Measurements from ENCODE around the gene RPRD1B.

RPRD1B gene

DNA sequence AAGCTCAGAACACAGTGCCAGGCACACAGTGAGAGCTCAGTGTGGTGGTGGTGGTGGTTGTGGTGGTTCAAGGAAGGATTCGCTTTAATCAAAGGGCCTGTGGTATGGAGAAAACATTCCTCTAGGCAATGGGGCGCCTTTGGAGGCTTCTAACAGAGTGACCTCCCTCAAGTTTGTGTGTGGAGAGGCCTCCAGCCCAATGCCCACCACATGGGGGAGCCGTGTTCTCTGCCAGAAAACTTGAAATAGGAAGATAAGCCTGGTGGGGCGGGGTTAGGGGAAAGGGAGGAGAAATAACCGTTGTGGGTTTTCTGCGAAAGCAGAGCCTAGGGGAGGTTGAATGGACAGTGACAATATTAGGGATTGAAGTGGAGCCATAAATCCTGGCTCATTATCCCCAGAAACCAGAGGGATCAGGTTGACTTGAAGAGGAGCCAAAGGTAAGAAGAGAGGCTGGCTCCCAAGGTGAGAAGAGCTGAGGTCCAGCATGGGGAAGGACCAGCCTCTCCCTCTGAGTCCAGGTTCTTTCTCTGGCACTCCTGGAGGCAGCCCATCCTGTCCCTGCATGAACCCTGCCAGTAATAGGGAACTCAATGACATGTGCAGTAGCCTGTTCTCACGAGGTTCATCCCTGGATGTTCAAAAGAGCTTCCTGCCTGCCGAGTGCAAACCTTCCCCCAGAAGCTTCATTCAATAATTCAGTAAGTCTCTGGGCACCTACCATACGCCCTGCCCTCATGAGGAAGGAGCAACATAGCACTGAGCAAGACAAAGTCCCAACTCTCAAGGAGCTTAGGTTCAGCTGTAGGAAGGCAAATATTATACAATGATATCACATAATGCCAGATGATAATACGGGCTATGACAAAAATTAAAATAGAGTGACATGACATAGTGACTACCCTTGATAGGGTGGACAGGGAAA, 80.1 kb downstream of the RPRD1B start:
- Histone ChIP-seq H3K27me3 (ENCODE audit: control insufficient read depth, insufficient read depth, low read length) (no peaks in the 10 kb centered on the region), H3K4me1 (ENCODE audit: control insufficient read depth, insufficient read depth, low read length) (peaks cover 4% of the 10 kb centered on the region), H3K9ac (ENCODE audit: low read length) (no peak overlapping the region), H3K4me3 (ENCODE audit: low read length) (no peak overlapping the region), H3K9me3 (ENCODE audit: control insufficient read depth, low read length) (no peaks in the 10 kb centered on the region), H3K36me3 (ENCODE audit: control insufficient read depth, insufficient read depth, low read length) (no peaks in the 10 kb centered on the region)

DNA sequence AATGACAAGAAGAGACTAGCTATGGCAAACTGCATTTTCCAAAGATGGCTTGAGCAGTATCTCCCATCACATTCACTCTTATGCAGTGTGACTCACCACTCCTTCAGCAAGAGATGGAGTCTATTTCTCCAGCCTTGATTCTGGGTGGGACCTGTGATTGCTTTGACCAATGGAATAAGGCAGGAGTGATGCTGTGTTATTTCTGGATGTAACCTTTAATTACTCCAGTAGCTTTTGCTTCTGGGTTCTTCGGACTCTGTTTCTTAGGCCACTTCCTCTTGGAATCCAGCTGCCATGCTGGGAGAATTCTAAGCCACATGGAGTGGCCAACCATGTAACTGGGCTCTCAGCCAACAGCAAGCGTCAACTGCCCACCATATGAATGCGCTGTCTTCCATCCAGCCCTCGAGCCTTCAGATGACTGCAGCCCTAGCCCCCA, 80.8 kb downstream of the RPRD1B start:
- Histone ChIP-seq H3K27me3 (ENCODE audit: control insufficient read depth, insufficient read depth, low read length) (no peaks in the 10 kb centered on the region), H3K4me3 (ENCODE audit: low read length) (no peak overlapping the region), H3K9ac (ENCODE audit: low read length) (no peak overlapping the region), H3K36me3 (ENCODE audit: control insufficient read depth, insufficient read depth, low read length) (no peaks in the 10 kb centered on the region), H3K4me1 (ENCODE audit: control insufficient read depth, insufficient read depth, low read length) (peaks cover 3% of the 10 kb centered on the region), H3K9me3 (ENCODE audit: control insufficient read depth, low read length) (no peaks in the 10 kb centered on the region)

DNA sequence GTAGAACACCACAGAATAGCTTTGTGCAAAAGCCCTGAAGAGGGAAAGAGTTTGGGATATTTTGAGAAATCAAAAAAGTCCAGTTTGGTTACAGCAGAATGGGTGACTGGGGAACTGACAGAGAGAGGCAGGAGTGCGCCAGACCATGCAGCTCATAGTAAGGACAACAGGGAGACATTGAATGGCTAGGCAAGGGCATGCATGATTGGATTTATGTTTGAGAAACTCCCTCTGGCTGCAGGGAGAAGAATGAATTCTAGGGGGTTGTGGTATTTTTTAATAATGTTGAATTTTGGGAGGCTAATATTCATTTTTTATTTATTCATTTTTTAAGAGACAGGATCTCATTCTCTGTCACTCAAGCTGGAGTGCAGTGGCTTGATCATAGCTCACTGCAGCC, 81.7 kb downstream of the RPRD1B start:
- Histone ChIP-seq H3K27me3 (ENCODE audit: control insufficient read depth, insufficient read depth, low read length) (no peaks in the 10 kb centered on the region), H3K36me3 (ENCODE audit: control insufficient read depth, insufficient read depth, low read length) (no peaks in the 10 kb centered on the region), H3K4me1 (ENCODE audit: control insufficient read depth, insufficient read depth, low read length) (peaks cover 3% of the 10 kb centered on the region), H3K9me3 (ENCODE audit: control insufficient read depth, low read length) (no peaks in the 10 kb centered on the region), H3K4me3 (ENCODE audit: low read length) (no peak overlapping the region), H3K9ac (ENCODE audit: low read length) (no peak overlapping the region)

DNA sequence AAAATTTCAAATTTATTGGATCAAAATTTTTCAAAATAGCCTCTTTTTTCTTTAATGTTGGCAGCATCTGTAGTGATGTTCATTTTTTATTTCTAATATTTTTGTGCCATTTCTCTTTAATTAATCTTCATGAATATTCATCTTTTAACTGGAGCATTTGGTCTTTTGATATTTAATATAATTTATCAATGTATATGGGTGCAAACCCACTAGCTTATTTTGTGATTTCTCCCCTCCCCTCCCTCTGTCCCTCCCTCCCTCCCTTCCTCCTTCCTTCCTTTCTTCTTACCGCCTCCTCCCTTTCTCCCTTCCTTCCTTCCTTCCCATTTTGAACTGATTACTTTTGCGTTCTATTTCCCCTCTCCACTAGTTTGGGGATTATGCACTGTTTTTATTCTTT, 82.3 kb downstream of the RPRD1B start:
- no peaks in the 10 kb centered on the region for H3K36me3 ChIP-seq (ENCODE audit: control insufficient read depth, insufficient read depth, low read length)
- H3K27me3 ChIP-seq (ENCODE audit: control insufficient read depth, insufficient read depth, low read length): no peaks in the 10 kb centered on the region
- H3K4me1 ChIP-seq (ENCODE audit: control insufficient read depth, insufficient read depth, low read length): peaks cover 3% of the 10 kb centered on the region
- H3K9ac ChIP-seq (ENCODE audit: low read length): no peak overlapping the region
- H3K9me3 ChIP-seq (ENCODE audit: control insufficient read depth, low read length): no peaks in the 10 kb centered on the region
- no peak overlapping the region for H3K4me3 ChIP-seq (ENCODE audit: low read length)

DNA sequence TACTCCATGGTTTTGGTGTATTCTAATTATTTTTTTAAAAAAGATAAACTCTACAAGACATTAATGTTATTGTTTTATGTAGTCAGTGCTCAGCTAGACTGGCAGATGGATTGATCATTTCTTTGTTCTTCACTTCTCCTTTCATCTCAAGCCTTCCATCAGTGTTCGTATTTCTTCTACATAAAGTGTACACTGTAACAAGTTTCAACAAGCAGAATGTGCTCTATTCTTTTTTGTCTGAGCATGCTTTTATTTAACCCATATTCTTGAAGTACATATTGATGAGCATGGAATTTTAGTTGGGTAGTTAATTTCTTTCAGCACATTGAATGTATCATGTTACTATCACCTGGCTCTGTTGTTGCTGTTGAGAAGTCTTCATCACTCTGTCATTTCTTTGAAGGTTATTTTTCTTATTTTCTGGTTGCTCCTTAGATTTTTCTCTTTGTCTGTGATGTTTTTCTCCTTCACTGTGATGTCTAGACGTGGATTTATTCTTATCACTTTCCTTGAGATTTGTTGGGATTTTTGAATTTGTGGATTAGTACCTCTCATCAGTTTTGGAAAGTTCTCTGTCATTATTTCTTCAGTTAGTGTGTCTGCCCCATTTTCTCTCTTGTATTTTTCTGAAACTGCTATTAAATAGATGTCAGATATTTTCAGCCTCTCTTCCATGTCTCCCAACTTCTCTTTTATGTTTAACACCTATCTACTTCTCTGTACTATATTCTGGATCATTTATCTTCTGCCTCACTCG, 83.0 kb downstream of the RPRD1B start:
- H3K36me3 ChIP-seq (ENCODE audit: control insufficient read depth, insufficient read depth, low read length): no peaks in the 10 kb centered on the region
- H3K27me3 ChIP-seq (ENCODE audit: control insufficient read depth, insufficient read depth, low read length): no peaks in the 10 kb centered on the region
- H3K9ac ChIP-seq (ENCODE audit: low read length): no peak overlapping the region
- no peak overlapping the region for H3K4me3 ChIP-seq (ENCODE audit: low read length)
- H3K9me3 ChIP-seq (ENCODE audit: control insufficient read depth, low read length): no peaks in the 10 kb centered on the region
- H3K4me1 ChIP-seq (ENCODE audit: control insufficient read depth, insufficient read depth, low read length): peaks cover 3% of the 10 kb centered on the region

DNA sequence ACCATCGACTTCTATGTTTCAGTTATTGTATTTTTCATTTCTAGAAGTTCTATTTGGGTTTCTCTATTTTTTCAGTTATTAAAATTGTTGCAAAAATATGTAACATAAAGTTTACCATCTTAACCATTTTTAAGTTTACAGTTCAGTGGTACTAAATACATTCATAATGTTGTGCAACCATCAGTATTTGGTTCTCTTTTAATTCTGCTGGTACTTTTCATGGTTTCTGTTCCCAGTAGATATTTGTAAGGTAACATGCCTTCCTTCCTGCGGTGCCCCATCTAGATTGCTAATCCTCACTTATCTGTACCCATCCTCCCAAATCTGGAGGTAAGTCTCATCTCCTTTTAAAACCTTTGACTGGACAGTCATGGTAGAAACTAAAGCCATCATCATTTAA, 83.7 kb downstream of the RPRD1B start:
- Histone ChIP-seq H3K36me3 (ENCODE audit: control insufficient read depth, insufficient read depth, low read length) (no peaks in the 10 kb centered on the region), H3K27me3 (ENCODE audit: control insufficient read depth, insufficient read depth, low read length) (no peaks in the 10 kb centered on the region), H3K9ac (ENCODE audit: low read length) (no peak overlapping the region), H3K4me3 (ENCODE audit: low read length) (no peak overlapping the region), H3K4me1 (ENCODE audit: control insufficient read depth, insufficient read depth, low read length) (peaks cover 3% of the 10 kb centered on the region), H3K9me3 (ENCODE audit: control insufficient read depth, low read length) (no peaks in the 10 kb centered on the region)

DNA sequence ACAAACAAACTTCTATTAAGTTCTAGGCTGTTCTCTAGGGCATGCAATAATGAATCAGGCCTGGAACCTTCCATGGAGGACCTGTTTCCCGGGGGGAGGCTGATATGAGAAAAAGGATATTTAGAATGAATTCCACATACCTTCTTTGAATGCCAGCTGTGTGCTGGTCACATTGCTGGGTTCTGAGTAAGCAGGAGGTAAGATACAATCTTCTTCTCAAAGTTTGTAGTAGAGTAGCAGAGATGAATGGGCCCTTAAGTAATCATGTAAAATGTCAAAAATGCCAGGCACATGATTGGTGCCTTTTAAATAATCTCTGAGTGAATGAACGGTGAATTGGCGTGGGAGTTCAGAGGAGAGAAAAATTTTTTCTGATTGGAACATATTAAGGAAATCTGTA, 84.1 kb downstream of the RPRD1B start:
- H3K4me3 ChIP-seq (ENCODE audit: low read length): no peak overlapping the region
- H3K9ac ChIP-seq (ENCODE audit: low read length): no peak overlapping the region
- H3K4me1 ChIP-seq (ENCODE audit: control insufficient read depth, insufficient read depth, low read length): peaks cover 3% of the 10 kb centered on the region
- H3K27me3 ChIP-seq (ENCODE audit: control insufficient read depth, insufficient read depth, low read length): no peaks in the 10 kb centered on the region
- no peaks in the 10 kb centered on the region for H3K36me3 ChIP-seq (ENCODE audit: control insufficient read depth, insufficient read depth, low read length)
- H3K9me3 ChIP-seq (ENCODE audit: control insufficient read depth, low read length): no peaks in the 10 kb centered on the region

DNA sequence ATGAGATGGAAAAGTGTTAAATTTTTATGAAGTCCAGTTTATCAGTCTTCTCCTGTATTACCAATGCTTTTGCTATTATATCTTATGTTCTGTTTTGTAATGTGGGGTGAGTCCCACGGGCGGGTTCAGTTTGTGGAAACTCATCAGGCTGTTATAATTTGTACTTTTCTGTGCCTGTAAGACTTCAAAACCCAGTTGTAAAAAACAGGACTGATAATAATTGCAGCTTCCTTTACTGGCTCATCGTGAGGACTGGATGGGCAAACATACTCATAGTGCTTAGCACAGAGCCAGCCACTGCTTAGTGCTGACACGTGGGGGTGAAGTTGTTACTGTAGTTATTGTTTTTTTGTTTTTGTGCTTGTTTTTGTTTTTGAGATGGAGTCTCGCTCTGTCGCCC, 85.9 kb downstream of the RPRD1B start:
- Histone ChIP-seq H3K36me3 (ENCODE audit: control insufficient read depth, insufficient read depth, low read length) (no peaks in the 10 kb centered on the region), H3K9me3 (ENCODE audit: control insufficient read depth, low read length) (no peaks in the 10 kb centered on the region), H3K27me3 (ENCODE audit: control insufficient read depth, insufficient read depth, low read length) (no peaks in the 10 kb centered on the region), H3K4me1 (ENCODE audit: control insufficient read depth, insufficient read depth, low read length) (peaks cover 5% of the 10 kb centered on the region), H3K4me3 (ENCODE audit: low read length) (no peak overlapping the region), H3K9ac (ENCODE audit: low read length) (no peak overlapping the region)

DNA sequence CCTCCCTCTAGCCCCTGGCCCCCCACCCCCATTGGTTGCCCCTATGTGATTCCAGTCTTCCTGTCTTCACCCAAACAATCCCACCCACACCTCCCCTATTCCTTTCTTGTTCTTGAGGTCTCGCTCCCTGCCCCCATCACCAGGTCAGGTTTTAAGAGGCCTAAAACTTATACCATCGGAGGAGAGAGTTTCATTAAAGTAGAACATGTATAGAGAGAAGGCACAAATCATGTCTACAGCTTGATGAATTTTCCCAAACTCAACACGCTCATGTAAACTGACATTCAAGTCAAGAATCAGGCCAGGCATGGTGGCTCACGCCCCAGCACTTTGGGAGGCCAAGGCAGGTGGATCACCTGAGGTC, 87.1 kb downstream of the RPRD1B start:
- Histone ChIP-seq H3K4me3 (ENCODE audit: low read length) (no peak overlapping the region), H3K27me3 (ENCODE audit: control insufficient read depth, insufficient read depth, low read length) (no peaks in the 10 kb centered on the region), H3K9ac (ENCODE audit: low read length) (no peak overlapping the region), H3K9me3 (ENCODE audit: control insufficient read depth, low read length) (no peaks in the 10 kb centered on the region), H3K4me1 (ENCODE audit: control insufficient read depth, insufficient read depth, low read length) (peaks cover 14% of the 10 kb centered on the region), H3K36me3 (ENCODE audit: control insufficient read depth, insufficient read depth, low read length) (no peaks in the 10 kb centered on the region)

DNA sequence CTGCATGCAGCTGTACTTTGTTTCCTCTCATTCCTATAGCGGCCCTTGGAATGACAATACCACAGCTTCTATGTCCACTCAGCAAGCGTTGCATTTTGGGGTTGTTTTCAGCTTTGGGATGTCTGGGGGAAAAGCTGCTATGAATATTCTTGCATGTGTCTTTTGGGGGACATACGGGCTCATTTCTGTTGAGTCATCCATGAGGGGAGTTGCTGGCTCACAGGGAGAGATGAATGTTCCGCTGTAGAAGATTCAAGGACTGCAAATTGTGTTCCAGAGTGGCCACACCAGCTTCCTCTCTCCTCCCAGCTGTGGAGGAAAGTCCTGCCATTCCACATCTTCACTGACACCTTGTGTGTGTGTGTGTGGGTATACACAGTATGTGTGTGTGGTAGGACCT, 88.2 kb downstream of the RPRD1B start:
- no peak overlapping the region for H3K9ac ChIP-seq (ENCODE audit: low read length)
- H3K4me3 ChIP-seq (ENCODE audit: low read length): no peak overlapping the region
- H3K36me3 ChIP-seq (ENCODE audit: control insufficient read depth, insufficient read depth, low read length): no peaks in the 10 kb centered on the region
- H3K27me3 ChIP-seq (ENCODE audit: control insufficient read depth, insufficient read depth, low read length): no peaks in the 10 kb centered on the region
- H3K4me1 ChIP-seq (ENCODE audit: control insufficient read depth, insufficient read depth, low read length): peaks cover 25% of the 10 kb centered on the region
- H3K9me3 ChIP-seq (ENCODE audit: control insufficient read depth, low read length): no peaks in the 10 kb centered on the region

DNA sequence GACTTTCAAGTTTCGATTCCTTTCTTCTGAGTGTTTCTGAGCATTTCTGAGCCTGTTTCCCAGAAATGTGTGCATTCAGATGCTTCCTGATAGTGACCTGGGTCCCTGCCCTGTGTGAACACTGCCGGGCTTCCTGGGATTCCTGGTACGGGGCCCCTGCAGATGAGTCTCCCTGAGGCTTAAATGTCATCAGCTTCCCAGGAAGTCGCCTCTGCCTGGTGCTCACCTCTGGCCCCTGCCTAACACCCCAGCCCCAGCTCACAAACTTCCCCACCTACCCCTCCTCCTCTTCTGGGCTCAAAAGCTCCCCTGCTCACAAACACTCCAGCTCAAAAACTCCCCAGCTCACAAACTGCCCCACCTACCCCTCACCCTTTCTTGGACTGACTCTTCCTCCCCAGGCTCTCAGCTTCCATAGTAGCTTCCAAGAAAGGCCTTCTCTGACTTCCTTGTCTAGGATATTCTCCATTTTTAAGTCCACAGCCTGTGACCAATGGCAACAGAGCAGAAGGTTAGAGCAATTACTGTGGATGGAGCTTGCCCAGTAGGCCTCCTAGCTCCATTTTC, 89.6 kb downstream of the RPRD1B start:
- Histone ChIP-seq H3K9ac (ENCODE audit: low read length) (peak overlapping the region; percentile 58), H3K4me3 (ENCODE audit: low read length) (no peak overlapping the region)

More for the DNA sequence above, 89.6 kb downstream of the RPRD1B start:
- Histone ChIP-seq H3K27me3 (ENCODE audit: control insufficient read depth, insufficient read depth, low read length) (no peaks in the 10 kb centered on the region), H3K4me1 (ENCODE audit: control insufficient read depth, insufficient read depth, low read length) (peaks cover 32% of the 10 kb centered on the region), H3K36me3 (ENCODE audit: control insufficient read depth, insufficient read depth, low read length) (no peaks in the 10 kb centered on the region), H3K9me3 (ENCODE audit: control insufficient read depth, low read length) (no peaks in the 10 kb centered on the region)

Data from mucosa of stomach (tissue), 1 donor.